ENCODE data around the gene TMEM119. TPM values are rescaled to one million over a fixed set of nuclear protein-coding genes. Genes with fewer than 3 reads are reported as not detected.
"Not testable (repeated sequence)": the region's sequence is repeated elsewhere in the genome, so short reads cannot be mapped to it uniquely, and the experiment has no call there.

TMEM119 gene
- total RNA-seq, 1 donor from 2014 or later: 1.3 TPM

DNA sequence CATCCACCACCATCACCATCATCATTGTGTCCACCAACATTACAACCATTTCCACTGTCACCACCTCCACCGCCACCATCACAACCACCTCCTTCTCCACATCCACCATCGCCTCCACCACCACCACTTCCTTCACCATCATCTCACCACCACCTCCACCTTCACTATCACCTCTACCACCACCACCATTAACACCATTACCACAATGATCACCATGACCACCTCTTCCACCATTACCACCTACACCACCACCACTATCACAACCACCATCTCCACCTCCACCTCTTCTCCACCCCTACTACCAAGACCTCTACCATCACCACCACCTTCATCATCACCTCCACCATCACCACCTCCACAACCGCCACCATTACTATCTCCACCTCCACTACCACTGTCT, 19.1 kb downstream of the TMEM119 start:
- no peaks in the 10 kb centered on the region for H3K9me3 ChIP-seq (replicated peaks)
- no peak overlapping the region for H3K27ac ChIP-seq (replicated peaks)
- intact Hi-C loops (cut with micrococcal nuclease): no loop called here
- H3K36me3 ChIP-seq: no peaks in the 10 kb centered on the region
- no peaks in the 10 kb centered on the region for H3K27me3 ChIP-seq (ENCODE audit: low read depth)
- DNase-seq: no peak
- TF ChIP-seq, protein P1, sequence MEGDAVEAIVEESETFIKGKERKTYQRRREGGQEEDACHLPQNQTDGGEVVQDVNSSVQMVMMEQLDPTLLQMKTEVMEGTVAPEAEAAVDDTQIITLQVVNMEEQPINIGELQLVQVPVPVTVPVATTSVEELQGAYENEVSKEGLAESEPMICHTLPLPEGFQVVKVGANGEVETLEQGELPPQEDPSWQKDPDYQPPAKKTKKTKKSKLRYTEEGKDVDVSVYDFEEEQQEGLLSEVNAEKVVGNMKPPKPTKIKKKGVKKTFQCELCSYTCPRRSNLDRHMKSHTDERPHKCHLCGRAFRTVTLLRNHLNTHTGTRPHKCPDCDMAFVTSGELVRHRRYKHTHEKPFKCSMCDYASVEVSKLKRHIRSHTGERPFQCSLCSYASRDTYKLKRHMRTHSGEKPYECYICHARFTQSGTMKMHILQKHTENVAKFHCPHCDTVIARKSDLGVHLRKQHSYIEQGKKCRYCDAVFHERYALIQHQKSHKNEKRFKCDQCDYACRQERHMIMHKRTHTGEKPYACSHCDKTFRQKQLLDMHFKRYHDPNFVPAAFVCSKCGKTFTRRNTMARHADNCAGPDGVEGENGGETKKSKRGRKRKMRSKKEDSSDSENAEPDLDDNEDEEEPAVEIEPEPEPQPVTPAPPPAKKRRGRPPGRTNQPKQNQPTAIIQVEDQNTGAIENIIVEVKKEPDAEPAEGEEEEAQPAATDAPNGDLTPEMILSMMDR (IDR thresholded peaks at IDR 0.05; ENCODE audit: borderline replicate concordance): no peak
- H3K4me3 ChIP-seq: no peak overlapping the region
- H3K4me1 ChIP-seq: peaks cover 18% of the 10 kb centered on the region

DNA sequence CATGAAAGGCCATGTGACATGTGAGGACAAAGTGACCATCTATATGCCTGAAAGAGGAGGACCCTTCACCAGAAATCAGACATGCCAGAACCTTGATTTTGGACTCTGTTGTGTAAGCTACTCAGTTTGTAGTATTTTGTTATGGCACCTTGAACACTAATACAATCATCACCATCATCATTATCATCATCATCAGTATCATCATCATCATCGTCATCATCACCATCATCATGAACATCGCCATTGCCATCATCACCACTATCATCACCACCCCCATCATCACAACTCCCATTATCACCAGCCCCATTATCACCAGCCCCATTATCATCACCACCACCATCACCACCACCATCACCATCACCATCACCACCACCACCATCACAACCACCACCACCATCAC, 19.6 kb downstream of the TMEM119 start:
- Histone ChIP-seq H3K27me3 (ENCODE audit: low read depth) (no peaks in the 10 kb centered on the region), H3K36me3 (no peaks in the 10 kb centered on the region), H3K4me1 (peaks cover 18% of the 10 kb centered on the region), H3K27ac (replicated peaks) (no peak overlapping the region), H3K9me3 (replicated peaks) (no peaks in the 10 kb centered on the region), H3K4me3 (no peak overlapping the region)
- intact Hi-C loops (cut with micrococcal nuclease): no loop called here
- TF ChIP-seq, protein P1 (IDR thresholded peaks at IDR 0.05; ENCODE audit: borderline replicate concordance): no peak
- no peak for DNase-seq

DNA sequence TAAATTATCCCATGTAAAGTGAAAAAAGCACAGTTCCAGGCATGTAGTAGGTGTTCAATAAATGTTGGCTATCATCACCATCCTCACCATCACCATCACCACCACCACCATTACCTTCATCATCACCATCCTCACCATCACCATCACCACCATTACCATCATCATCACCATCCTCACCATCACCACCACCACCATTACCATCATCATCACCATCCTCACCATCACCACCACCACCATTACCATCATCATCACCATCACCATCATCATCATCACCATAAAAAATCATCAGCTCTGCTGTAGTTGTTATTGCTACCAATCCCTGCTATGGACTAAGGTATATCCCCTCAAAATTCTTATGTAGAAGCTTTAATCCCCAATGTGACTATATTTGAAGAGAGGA, 20.4 kb downstream of the TMEM119 start:
- Histone ChIP-seq H3K4me1 (peaks cover 18% of the 10 kb centered on the region), H3K9me3 (replicated peaks) (no peaks in the 10 kb centered on the region), H3K27ac (replicated peaks) (no peak overlapping the region), H3K36me3 (no peaks in the 10 kb centered on the region), H3K4me3 (no peak overlapping the region), H3K27me3 (ENCODE audit: low read depth) (no peaks in the 10 kb centered on the region)
- intact Hi-C loops (cut with micrococcal nuclease): no loop called here
- TF ChIP-seq, protein P1 (IDR thresholded peaks at IDR 0.05; ENCODE audit: borderline replicate concordance): no peak
- DNase-seq: no peak

DNA sequence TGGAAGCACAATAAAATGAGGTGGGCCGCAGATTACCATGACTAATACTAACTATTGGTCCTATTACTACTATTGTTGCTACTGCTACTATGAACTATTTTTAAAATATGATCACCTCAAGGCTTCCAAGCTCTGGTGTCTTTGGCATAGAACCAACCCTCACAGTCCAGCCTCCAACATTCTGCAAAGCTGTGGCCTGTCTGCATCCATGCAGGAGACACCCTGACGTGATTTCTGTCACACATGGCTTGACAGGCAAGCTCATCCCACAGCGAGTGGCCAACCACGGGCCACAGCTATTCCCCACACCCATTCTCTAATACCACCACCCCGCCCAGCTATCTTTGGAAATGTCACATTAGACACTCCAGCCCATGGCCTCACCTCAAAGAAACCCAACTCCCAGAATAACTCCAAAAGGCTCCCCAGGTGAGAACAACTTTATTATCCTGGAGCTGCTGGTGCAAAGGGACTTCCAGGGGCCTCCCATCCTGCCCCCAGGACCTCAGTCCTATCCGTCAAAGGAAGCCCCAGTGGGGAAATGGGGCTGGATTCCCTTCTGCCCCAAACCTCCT, 21.1 kb downstream of the TMEM119 start:
- Histone ChIP-seq H3K9me3 (replicated peaks) (no peaks in the 10 kb centered on the region), H3K36me3 (no peaks in the 10 kb centered on the region), H3K27me3 (ENCODE audit: low read depth) (no peaks in the 10 kb centered on the region), H3K4me1 (peaks cover 18% of the 10 kb centered on the region), H3K27ac (replicated peaks) (no peak overlapping the region), H3K4me3 (no peak overlapping the region)
- TF ChIP-seq, protein P1 (IDR thresholded peaks at IDR 0.05; ENCODE audit: borderline replicate concordance): no peak
- no peak for DNase-seq
- intact Hi-C loops (cut with micrococcal nuclease): no loop called here

DNA sequence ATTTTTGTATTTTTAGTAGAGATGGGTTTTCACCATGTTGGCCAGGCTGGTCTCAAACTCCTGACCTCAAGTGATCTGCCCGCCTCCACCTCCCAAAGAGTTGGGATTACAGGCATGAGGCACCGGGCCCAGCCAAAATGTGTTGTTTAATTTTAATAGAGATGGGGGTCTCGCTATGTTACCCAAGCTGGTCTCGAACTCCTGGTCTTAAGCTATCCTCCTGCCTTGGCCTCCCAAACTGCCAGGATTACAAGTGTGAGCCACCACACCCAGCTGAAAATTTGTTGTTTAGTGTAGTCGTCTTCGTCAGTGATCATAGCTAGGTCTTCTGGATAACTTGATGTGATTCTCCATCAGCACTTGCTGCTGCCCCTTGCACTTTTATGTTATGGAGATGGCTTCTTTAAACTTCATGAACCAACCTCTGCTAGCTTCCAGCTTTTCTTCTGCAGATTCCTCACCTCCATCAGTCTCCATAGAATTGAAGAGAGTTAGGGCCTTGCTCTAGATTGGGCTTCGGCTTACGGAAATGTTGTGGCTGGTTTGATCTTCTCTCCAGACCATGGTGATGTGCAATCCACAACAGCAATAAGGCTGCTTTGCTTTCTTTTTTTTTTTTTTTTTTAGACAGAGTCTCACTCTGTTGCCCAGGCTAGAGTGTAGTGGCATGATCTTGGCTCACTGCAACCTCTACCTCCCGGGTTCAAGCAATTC, 22.5 kb downstream of the TMEM119 start:
- H3K36me3 ChIP-seq: no peaks in the 10 kb centered on the region
- H3K9me3 ChIP-seq (replicated peaks): no peaks in the 10 kb centered on the region
- DNase-seq: no peak
- intact Hi-C loops (cut with micrococcal nuclease): no loop called here
- no peak overlapping the region for H3K27ac ChIP-seq (replicated peaks)
- TF ChIP-seq, protein P1 (IDR thresholded peaks at IDR 0.05; ENCODE audit: borderline replicate concordance): no peak
- H3K27me3 ChIP-seq (ENCODE audit: low read depth): no peaks in the 10 kb centered on the region
- H3K4me3 ChIP-seq: no peak overlapping the region
- H3K4me1 ChIP-seq: peaks cover 16% of the 10 kb centered on the region

DNA sequence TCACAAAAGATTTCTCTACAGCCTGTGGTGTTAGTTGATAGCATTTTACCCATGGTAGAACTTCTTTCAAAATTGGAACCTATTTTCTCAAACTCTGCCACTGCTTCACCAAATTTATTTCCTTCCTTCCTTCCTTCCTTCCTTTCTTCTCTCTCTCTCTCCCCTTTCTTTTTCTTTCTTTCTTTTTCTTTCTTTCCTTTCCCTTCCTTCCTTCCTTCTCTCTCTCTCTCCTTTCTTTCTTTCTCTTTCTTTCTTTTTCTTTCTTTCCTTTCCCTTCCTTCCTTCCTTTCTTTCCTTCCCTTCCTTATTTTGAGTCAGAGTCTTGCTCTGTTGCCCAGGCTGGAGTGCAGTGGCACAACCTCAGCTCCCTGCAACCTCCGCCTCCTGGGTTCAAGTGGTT, 23.6 kb downstream of the TMEM119 start:
- H3K27me3 ChIP-seq (ENCODE audit: low read depth); H3K9me3 ChIP-seq (replicated peaks); intact Hi-C loops (cut with micrococcal nuclease); H3K27ac ChIP-seq (replicated peaks); H3K36me3 ChIP-seq; H3K4me3 ChIP-seq; DNase-seq: not testable (repeated sequence)
- H3K4me1 ChIP-seq: peaks cover 12% of the 10 kb centered on the region
